GM12864 (cell line): ENCODE results near the gene CLCNKB.

Experiments
- DNase-seq: peaks from one replicate; pipeline ENCODE4 v3.0.0-alpha.2; 2011; ENCODE audit warnings: low read depth
- H3K4me3 ChIP-seq: 2 replicates; pipeline ENCODE4 v1.5.1; 2011; ENCODE audit warnings: mild to moderate bottlenecking, low read depth, low read length, control low read depth
- TF ChIP-seq, protein P1 (sequence below): IDR thresholded peaks from 2 replicates; pipeline ENCODE4 v1.5.1; 2011; ENCODE audit warnings: low read depth, mild to moderate bottlenecking, moderate library complexity, low read length, control low read depth, inconsistent platforms; ENCODE audit errors: missing control alignments

Gene CLCNKB

DNA sequence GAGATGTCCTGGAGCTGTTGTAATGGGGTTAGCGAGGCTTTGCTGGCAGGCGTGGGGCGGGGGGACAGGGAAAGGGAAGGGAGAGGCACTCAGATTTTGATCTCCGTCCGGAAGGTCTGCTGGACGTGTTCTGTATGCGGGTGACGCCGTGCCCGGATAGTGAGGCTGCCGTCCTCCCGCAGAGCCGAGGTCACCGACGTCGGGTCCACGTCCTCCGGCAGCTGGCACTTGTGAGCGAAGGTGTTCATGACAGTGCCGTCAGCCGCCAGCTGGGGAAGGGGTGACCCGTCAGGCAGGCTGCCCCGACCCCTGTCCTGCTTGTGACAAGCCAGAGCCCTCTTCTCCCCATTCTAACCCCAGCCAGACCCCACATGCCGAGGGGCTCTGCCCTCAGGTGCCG lies 28.1 kb upstream of the CLCNKB start:
- DNase-seq: no peak
- TF ChIP-seq, protein P1, sequence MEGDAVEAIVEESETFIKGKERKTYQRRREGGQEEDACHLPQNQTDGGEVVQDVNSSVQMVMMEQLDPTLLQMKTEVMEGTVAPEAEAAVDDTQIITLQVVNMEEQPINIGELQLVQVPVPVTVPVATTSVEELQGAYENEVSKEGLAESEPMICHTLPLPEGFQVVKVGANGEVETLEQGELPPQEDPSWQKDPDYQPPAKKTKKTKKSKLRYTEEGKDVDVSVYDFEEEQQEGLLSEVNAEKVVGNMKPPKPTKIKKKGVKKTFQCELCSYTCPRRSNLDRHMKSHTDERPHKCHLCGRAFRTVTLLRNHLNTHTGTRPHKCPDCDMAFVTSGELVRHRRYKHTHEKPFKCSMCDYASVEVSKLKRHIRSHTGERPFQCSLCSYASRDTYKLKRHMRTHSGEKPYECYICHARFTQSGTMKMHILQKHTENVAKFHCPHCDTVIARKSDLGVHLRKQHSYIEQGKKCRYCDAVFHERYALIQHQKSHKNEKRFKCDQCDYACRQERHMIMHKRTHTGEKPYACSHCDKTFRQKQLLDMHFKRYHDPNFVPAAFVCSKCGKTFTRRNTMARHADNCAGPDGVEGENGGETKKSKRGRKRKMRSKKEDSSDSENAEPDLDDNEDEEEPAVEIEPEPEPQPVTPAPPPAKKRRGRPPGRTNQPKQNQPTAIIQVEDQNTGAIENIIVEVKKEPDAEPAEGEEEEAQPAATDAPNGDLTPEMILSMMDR: no peak
- H3K4me3 ChIP-seq: no peak overlapping the region

DNA sequence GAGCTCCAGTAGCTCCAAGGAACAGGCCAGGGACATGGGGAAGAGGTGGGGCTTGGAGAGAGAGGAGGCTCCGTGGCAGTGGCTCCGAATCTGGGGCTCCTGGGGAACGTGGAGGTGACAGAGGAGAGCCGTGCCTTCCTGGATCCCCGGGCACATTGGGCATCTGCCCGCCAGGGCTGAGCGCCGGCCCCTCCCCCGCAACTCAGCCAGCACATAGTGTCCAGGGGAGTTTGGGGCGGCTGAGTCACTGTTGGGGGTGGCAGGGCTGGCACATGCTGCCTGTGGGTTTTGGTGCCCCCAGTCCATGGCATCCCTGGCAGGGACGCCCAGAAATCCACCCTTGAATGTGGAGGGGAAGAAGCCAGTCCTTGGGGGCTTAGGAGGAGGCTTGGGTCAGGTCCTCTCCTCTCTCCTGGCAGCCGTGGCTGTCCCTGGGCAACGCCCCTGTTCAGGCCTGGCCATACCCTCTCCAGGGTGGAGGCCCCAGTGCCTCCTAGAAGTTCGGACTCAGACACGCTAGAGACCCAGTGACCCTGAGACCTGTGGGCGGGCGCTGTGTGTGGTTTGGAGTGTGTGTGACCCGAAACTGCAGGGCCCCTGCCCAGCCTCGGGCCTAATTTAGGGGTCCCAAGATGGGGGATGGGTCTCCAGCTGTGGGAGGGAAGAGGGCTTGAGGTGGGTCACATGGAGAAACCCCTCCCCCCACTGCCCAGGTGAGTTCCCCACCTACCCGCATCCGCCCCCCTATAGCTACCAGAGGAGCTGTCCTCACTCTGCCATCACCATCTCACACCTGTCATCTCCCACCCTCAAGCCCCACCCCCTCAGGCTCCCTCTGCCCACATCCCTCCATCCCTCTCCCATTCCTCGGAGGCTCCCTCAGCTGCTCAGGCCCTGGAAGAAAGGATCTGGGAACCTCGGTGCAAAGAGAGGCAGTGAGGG lies 27.4 kb upstream of the CLCNKB start:
- DNase-seq: no peak
- no peak overlapping the region for H3K4me3 ChIP-seq
- TF ChIP-seq, protein P1: no peak

DNA sequence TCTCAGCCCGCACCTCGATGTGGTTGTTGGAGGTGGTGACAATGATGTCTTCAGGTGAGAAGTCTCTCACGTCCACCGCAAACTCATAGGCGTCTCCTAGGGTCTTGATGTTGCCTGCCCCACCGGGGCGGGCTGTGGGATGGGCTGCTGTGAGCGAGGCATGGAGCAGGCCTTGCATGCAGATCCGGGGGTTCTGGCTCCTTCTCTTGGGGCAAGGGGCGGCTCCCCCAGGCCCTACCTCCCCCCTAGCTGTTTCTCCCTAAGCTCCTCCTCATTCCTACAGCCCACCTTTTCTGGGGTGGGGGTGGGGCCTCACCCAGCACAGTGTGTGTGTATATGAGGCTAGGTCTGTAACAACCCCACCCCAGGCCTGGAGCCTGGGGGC lies 26.5 kb upstream of the CLCNKB start:
- no peak overlapping the region for H3K4me3 ChIP-seq
- DNase-seq: no peak
- TF ChIP-seq, protein P1: no peak

DNA sequence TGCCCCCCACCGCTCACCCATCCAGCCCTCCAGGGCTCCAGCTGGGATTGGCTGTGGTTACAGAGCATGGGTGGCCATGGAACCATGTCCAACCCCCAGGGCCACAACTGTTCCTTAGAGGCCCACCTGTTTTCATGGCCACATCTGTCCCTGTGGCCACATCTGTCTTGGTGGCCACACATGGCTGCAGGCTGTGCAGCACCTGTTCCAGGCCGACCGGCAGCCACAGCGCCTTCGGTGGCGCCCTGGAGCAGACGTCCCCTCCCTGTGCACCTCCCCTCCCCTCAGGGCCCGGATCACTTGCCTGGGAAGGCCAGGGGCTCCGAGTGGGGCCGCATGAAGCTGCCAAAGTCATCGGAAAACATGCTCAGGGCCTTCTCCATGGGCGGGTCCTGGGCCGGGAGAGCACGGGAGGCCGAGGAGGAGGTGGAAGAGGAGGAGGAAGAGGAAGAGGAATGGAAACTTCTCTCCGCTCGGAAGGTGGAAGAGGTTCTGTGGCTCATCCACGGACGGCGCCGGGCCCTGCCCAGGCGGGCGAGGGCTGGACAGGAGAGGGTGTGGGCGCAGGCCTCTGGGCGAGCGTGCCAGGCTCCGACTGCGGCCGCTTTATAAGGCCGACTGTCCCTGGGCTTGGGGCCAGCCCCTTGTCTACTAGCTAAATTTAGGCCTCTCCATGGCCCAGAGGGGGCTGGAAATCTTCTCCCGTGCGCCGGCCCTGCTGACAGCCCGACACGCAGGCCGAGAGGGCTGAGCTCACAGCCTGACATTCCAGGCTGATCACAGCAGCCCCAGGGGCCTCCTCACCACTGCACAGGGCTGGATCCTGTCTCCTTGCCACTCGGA lies 25.9 kb upstream of the CLCNKB start, which contains the start of gene HSPB7:
TSS of gene HSPB7 (minus strand) at position 583 of the 843 bp plus-strand sequence. CDS start at position 503, 80 bp downstream.
- TF ChIP-seq, protein P1: peak; percentile 15
- no peak within 1 kb of the TSS for H3K4me3 ChIP-seq
- DNase-seq: no peak

DNA sequence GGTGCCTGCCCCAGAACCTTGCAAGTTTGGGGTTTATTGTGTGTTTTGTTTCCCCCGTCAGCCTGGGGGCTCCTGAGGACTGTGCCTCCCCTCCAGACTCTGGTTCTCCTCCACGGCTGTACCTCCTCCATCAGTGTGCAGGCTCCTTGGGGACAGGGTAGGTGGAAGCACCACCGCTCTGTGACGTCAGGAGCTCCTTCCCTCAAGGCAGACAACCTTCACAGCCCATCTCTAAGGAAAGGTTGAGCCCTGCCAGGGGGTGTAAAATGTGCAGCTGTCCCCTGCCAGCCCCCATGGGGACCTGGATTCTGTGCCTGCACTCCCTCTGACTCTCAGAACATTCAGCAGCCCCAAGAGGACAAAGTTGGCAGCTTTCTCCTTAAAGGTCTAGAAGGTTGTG lies 25.3 kb upstream of the CLCNKB start:
- no peak overlapping the region for H3K4me3 ChIP-seq
- DNase-seq: no peak
- TF ChIP-seq, protein P1: no peak

DNA sequence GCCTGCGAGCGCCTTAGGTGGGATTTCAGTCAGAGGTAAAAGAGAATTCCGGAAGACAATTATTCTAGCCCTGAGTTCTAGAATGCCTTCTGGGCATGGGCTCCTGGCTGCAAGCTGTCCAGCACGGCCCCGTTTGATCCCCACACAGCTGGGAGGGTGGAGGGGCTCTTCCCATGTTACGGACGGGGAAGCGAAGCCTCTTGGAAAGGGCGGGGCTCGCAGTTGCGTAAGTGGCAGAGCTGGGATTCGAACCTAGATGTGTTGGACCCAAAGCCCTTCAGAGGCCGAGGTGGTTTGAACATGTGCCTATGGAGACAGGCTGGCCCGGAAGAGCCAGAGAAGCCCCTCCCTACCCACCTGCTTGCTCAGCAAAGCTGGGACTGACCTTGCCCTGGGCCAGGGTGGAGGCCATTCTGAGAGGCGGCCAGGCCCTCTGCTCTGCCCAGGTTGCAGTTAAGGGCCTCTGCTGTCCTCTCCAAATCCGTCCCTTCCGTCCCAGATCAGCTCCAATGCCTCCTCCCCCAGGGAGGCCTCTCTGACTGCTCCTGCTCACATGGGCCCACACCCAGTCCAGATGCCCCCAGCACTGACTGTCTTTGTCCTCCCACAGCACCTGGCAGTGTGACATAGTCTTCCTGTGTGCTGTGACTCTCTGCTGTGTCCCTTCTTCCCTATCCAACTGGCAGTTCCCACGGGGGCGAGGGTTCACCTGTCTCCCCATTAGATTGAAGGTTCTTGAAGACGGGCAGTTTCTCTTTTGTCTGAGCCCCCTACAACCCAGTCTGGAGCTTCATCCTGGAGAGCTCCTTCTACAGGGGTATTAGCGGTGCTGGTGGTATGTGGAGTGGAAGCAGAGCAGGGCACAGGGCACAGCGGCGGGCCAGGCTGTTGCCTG lies 24.6 kb upstream of the CLCNKB start:
- DNase-seq: no peak
- TF ChIP-seq, protein P1: no peak
- H3K4me3 ChIP-seq: no peak overlapping the region
